K562 (cell line): ENCODE results near the gene IQCM. TPM values are rescaled to one million over a fixed set of nuclear protein-coding genes. Genes with fewer than 3 reads are reported as not detected.

ENCODE experiments used
- ATAC-seq: fragments of 200-7000 bp; cut with Tn5 transposase; 3 replicates; pipeline ENCODE4 v1.9.1; 2020; ENCODE audit warnings: moderate library complexity
- BruUV-seq: library from RNA; stranded (reverse); fragments of 400-500 nt; replicated peaks from 2 replicates; lab custom pipeline; 2021; lab: Mats Ljungman, UMichigan
- CTCF ChIA-PET: fragments of 300-600 bp; formaldehyde crosslinking; extraction: SDS; loops from one replicate; lab custom pipeline; 2021; ENCODE audit warnings: low intra/inter-chr PET ratio; lab: Yijun Ruan, JAX
- POLR2A ChIA-PET: fragments of 300-600, 350-650 bp; sonication (Branson Sonifier 250); formaldehyde crosslinking; extraction: SDS; loops from one replicate; lab custom pipeline; 2021; ENCODE audit warnings: antibody characterized with exemption, inconsistent platforms; lab: Yijun Ruan, JAX
- DNase-seq, 4 experiments: peaks; one replicate each; pipeline versions ENCODE4 v3.0.0 to v3.0.0-alpha.2; 2011 to 2018; ENCODE audit warnings: low spot score in 3 of 4, mixed read lengths in 3 of 4; ENCODE audit errors: extremely low read depth in 1 of 4
- FAIRE-seq: peaks from 2 replicates; lab custom pipeline; 2011; peaks lifted over from hg19 to GRCh38; lab: Jason Lieb, UNC
- H2AFZ ChIP-seq: 2 replicates; pipeline ENCODE4 v1.6.0; 2011; ENCODE audit warnings: low read depth, low read length, control low read depth, inconsistent platforms
- H3K27ac ChIP-seq: fragments of 200-600 bp; 3 replicates; pipeline ENCODE4 v1.8.0; 2011; ENCODE audit warnings: low read depth, mild to moderate bottlenecking, control low read depth, inconsistent platforms, low read length, moderate library complexity, mixed read lengths; ENCODE audit errors: extremely low read depth
- H3K27me3 ChIP-seq, 2 experiments: fragments of 300-600 bp in 1 of 2; 2 replicates in 1 of 2; 3 replicates in 1 of 2; pipeline versions ENCODE4 v1.6.0 to v1.8.0; 2011; ENCODE audit warnings: inconsistent platforms in 2 of 2, low read length in 2 of 2, mild to moderate bottlenecking in 1 of 2, mixed read lengths in 1 of 2, moderate library complexity in 1 of 2; ENCODE audit not compliant: control insufficient read depth in 2 of 2, insufficient read depth in 2 of 2
- H3K36me3 ChIP-seq: fragments of 300-600 bp; 3 replicates; pipeline ENCODE4 v1.8.0; 2011; ENCODE audit warnings: mild to moderate bottlenecking, low read length, inconsistent platforms; ENCODE audit not compliant: control insufficient read depth, insufficient read depth
- H3K4me1 ChIP-seq, 2 experiments: fragments of 200-600 bp in 1 of 2; replicated peaks in 1 of 2; 2 replicates in 1 of 2; 3 replicates in 1 of 2; pipeline versions ENCODE4 v1.5.1 to v1.8.0; 2011; ENCODE audit warnings: inconsistent platforms in 2 of 2, low read length in 2 of 2, mild to moderate bottlenecking in 1 of 2, mixed read lengths in 1 of 2, moderate library complexity in 1 of 2; ENCODE audit not compliant: control insufficient read depth in 2 of 2, insufficient read depth in 2 of 2
- H3K4me2 ChIP-seq: 2 replicates; pipeline ENCODE4 v1.6.1; 2011; ENCODE audit warnings: low read length, control low read depth, inconsistent platforms, mixed read lengths; ENCODE audit not compliant: insufficient read depth
- H3K4me3 ChIP-seq: fragments of 200-600 bp; sonication (generic), shearing (Covaris generic); 2 replicates; pipeline ENCODE4 v1.5.1; 2016; ENCODE audit warnings: control low read depth, inconsistent platforms
- H3K79me2 ChIP-seq: fragments of 200-600 bp; 3 replicates; pipeline ENCODE4 v1.8.0; 2011; ENCODE audit warnings: low read length, inconsistent platforms; ENCODE audit not compliant: control insufficient read depth, insufficient read depth
- H3K9ac ChIP-seq, 2 experiments: 2 replicates each; pipeline versions ENCODE4 v1.6.0 to v1.6.1; 2011; ENCODE audit warnings: low read depth in 2 of 2, low read length in 2 of 2, control low read depth in 1 of 2, inconsistent platforms in 1 of 2, mild to moderate bottlenecking in 1 of 2, mixed read lengths in 1 of 2; ENCODE audit not compliant: insufficient read depth in 1 of 2
- H3K9me1 ChIP-seq: one replicate; pipeline ENCODE4 v1.6.0; 2011; ENCODE audit warnings: inconsistent platforms, mild to moderate bottlenecking, low read length, moderate library complexity; ENCODE audit not compliant: control insufficient read depth, insufficient read depth
- H3K9me3 ChIP-seq: replicated peaks from 2 replicates; pipeline ENCODE4 v1.5.1; 2011; ENCODE audit warnings: low read depth, low read length, inconsistent platforms; ENCODE audit not compliant: control insufficient read depth, insufficient read depth
- H4K20me1 ChIP-seq: replicated peaks from 2 replicates; pipeline ENCODE4 v1.6.1; 2011; ENCODE audit warnings: low read length, inconsistent platforms, mixed read lengths; ENCODE audit not compliant: control insufficient read depth, insufficient read depth
- CBX5 ChIP-seq: IDR thresholded peaks from 2 replicates; pipeline ENCODE4 v1.6.1; 2014; ENCODE audit warnings: low read depth, borderline replicate concordance
- CHD4 ChIP-seq: fragments of 200-600 bp; sonication (generic); IDR thresholded peaks from 3 replicates; pipeline ENCODE4 v1.6.1; 2012; ENCODE audit warnings: low read depth, mild to moderate bottlenecking, mixed read lengths, low read length, inconsistent platforms; ENCODE audit not compliant: insufficient read depth, insufficient replicate concordance, poor library complexity, severe bottlenecking
- ELF4 ChIP-seq: fragments of 450-650 bp; formaldehyde crosslinking; IDR thresholded peaks from 2 replicates; pipeline ENCODE4 v1.4.0; 2022; ENCODE audit warnings: missing genetic modification characterization
- GTF2A2 ChIP-seq: IDR thresholded peaks from 2 replicates; pipeline ENCODE4 v1.6.1; 2016; ENCODE audit warnings: mild to moderate bottlenecking, missing genetic modification characterization, missing compliant biosample characterization
- GTF3C2 ChIP-seq: IDR thresholded peaks from 3 replicates; pipeline ENCODE4 v1.6.1; 2011; ENCODE audit warnings: borderline replicate concordance, mild to moderate bottlenecking, moderate library complexity; ENCODE audit not compliant: insufficient read length; ENCODE audit errors: extremely low read depth
- HINFP ChIP-seq: fragments of 450-650 bp; conservative IDR thresholded peaks from 2 replicates; pipeline ENCODE4 v1.6.1; 2016; ENCODE audit warnings: missing genetic modification characterization, low read depth, mild to moderate bottlenecking, control low read depth, missing compliant biosample characterization
- MLLT1 ChIP-seq, 2 experiments: fragments of 450-650 bp; IDR thresholded peaks; 2 replicates each; pipeline ENCODE4 v1.6.1; 2016
- PYGO2 ChIP-seq: fragments of 450-650 bp; IDR thresholded peaks from 2 replicates; pipeline ENCODE4 v1.6.1; 2016; ENCODE audit warnings: mild to moderate bottlenecking, missing genetic modification characterization, moderate library complexity, missing compliant biosample characterization
- STAT5B ChIP-seq: fragments of 250-450 bp; sonication (Bioruptor Pico); IDR thresholded peaks from 2 replicates; pipeline ENCODE4 v1.8.0; 2021; ENCODE audit warnings: mild to moderate bottlenecking, inconsistent platforms
- TAF7 ChIP-seq: fragments of 450-650 bp; IDR thresholded peaks from 2 replicates; pipeline ENCODE4 v1.6.1; 2016; ENCODE audit warnings: missing genetic modification characterization, missing compliant biosample characterization
- ZNF280A ChIP-seq: fragments of 450-650 bp; IDR thresholded peaks from 2 replicates; pipeline ENCODE4 v1.6.1; 2018; ENCODE audit warnings: mild to moderate bottlenecking, low read depth; ENCODE audit not compliant: partially characterized antibody
- ZNF696 ChIP-seq: fragments of 250-450 bp; sonication (Bioruptor Pico); conservative IDR thresholded peaks from 2 replicates; pipeline ENCODE4 v1.4.0; 2020; ENCODE audit warnings: mild to moderate bottlenecking, moderate library complexity
- ZZZ3 ChIP-seq: fragments of 450-650 bp; IDR thresholded peaks from 2 replicates; pipeline ENCODE4 v1.6.1; 2016; ENCODE audit warnings: antibody characterized with exemption, mild to moderate bottlenecking, moderate library complexity
- WGBS: fragments of 100-300 bp; shearing (Covaris generic); methylation state at CpG from one replicate; pipeline ENCODE4 v1.1.6; 2016; ENCODE audit warnings: low coverage, mixed read lengths; ENCODE audit not compliant: insufficient coverage; ENCODE audit errors: missing lambda C conversion rate; 5-methylcytosine and 5-hydroxymethylcytosine counted together
- in situ Hi-C: fragments of 300-500 bp; cut with MboI; formaldehyde crosslinking; loops from 4 replicates; pipeline ENCODE4 v1.15.0; 2018; ENCODE audit warnings: inconsistent platforms, mixed read lengths
- intact Hi-C: fragments of 100-400 bp; cut with micrococcal nuclease; formaldehyde crosslinking; loops from 2 replicates; pipeline ENCODE4 v1.14.2; 2022
- polyA plus RNA-seq, 8 experiments: library from polyadenylated mRNA; depleted of rRNA in 4 of 8; stranded (reverse) in 5 of 8; unstranded in 3 of 8; fragments of >200 nt; fragmentation: Nextera tagmentation in 2 of 8; fragmentation: Illumina TruSeq in 1 of 8; extraction: Ambion mirVana in 2 of 8; extraction: Trizol in 1 of 8; gene quantifications; 2 replicates each; pipeline versions ENCODE4 v1.2.1 to v1.2.3, GENCODE V29; 2011 to 2014; ENCODE audit warnings: inconsistent platforms in 1 of 8, missing spikeins in 1 of 8
- total RNA-seq, 7 experiments: library from RNA; depleted of rRNA in 6 of 7; stranded (reverse); fragments of >200 nt in 6 of 7; fragmentation: Illumina TruSeq in 2 of 7; extraction: Trizol in 2 of 7; gene quantifications; 2 replicates each; pipeline versions ENCODE4 v1.2.1 to v1.2.3, GENCODE V29; 2011 to 2021; ENCODE audit warnings: low replicate concordance in 1 of 7

The IQCM gene
- total and polyA plus RNA-seq, 9 of the 15 experiments (the other 6 are each of a cell fraction or from before 2014, with no cell fraction given) = not detected

- no peak for FAIRE-seq
- Histone ChIP-seq H3K36me3 (no peaks in the 10 kb centered on the region), H3K4me2 (no peak overlapping the region), H3K79me2 (no peaks in the 10 kb centered on the region), H3K9me1 (no peaks in the 10 kb centered on the region), H3K27ac (no peak overlapping the region), H3K9me3 (no peaks in the 10 kb centered on the region), H2AFZ (no peak overlapping the region), H3K27me3 (no peaks in the 10 kb centered on the region), H3K4me1 (no peaks in the 10 kb centered on the region), H3K4me3 (no peak overlapping the region), H3K9ac (no peak overlapping the region), H4K20me1 (no peaks in the 10 kb centered on the region)
- no peak for DNase-seq
- in situ Hi-C loops = no loop called here
- no TSS peak for BruUV-seq
- no peak for ATAC-seq
- ChIA-PET POLR2A (no interaction called here), CTCF (no interaction called here)
- intact Hi-C loops = no loop called here
- WGBS = 4% methylated on average over 3 of the region's 3 CpGs
- TF ChIP-seq CBX5 = no peak
- TF ChIP-seq ZNF696 (CRISPR knock-in tag) = no peak
- TF ChIP-seq ZNF280A = no peak
- TF ChIP-seq CHD4 = no peak
- TF ChIP-seq ZZZ3 = no peak
- TF ChIP-seq MLLT1 (IDR thresholded peaks at IDR 0.05) = no peak
- no peak for TF ChIP-seq STAT5B (CRISPR knock-in tag)
- no peak for TF ChIP-seq GTF3C2
- no peak for TF ChIP-seq TAF7
- no peak for TF ChIP-seq GTF2A2 (tag)
- TF ChIP-seq ELF4 = no peak
- no peak for TF ChIP-seq PYGO2
- no peak for TF ChIP-seq HINFP (tag)
These were observed 293.8 kb downstream of the IQCM start for GRCh38 chr4:149521611-149522425.
